Psoas muscle (tissue), 8 donors: Measurements from ENCODE around the gene FXYD4. TPM values are rescaled to one million over a fixed set of nuclear protein-coding genes. Genes with fewer than 3 reads are reported as not detected.

Source experiments
- ATAC-seq, 4 donors: fragments of 200-7000 bp; cut with Tn5 transposase; one replicate each; pipeline ENCODE4 v1.9.1; 2020; ENCODE audit warnings: moderate library complexity in 3 of 4, mild to moderate bottlenecking in 2 of 4
- DNase-seq, 2 donors: peaks; one replicate each; pipeline ENCODE4 v3.0.0-alpha.2; 2020
- H3K27ac ChIP-seq: fragments of 200-600 bp; one replicate; pipeline ENCODE4 v1.8.0; 2022
- H3K27me3 ChIP-seq, 3 donors: fragments of 200-600 bp in 1 of 3; one replicate each; pipeline versions ENCODE4 v1.6.1 to v1.8.0; 2013 to 2022; ENCODE audit warnings: low read length in 2 of 3, mild to moderate bottlenecking in 2 of 3, moderate library complexity in 1 of 3; ENCODE audit not compliant: insufficient read depth in 3 of 3
- H3K36me3 ChIP-seq, 2 donors: fragments of 200-600 bp in 1 of 2; one replicate each; pipeline versions ENCODE4 v1.6.1 to v1.8.0; 2013 to 2022; ENCODE audit warnings: low read depth in 1 of 2, mild to moderate bottlenecking in 1 of 2, moderate library complexity in 1 of 2; ENCODE audit not compliant: insufficient read depth in 1 of 2
- H3K4me1 ChIP-seq: fragments of 200-600 bp; one replicate; pipeline ENCODE4 v1.8.0; 2022
- H3K4me3 ChIP-seq: fragments of 200-600 bp; one replicate; pipeline ENCODE4 v1.8.0; 2022; ENCODE audit warnings: mild to moderate bottlenecking
- H3K9me3 ChIP-seq: fragments of 200-600 bp; one replicate; pipeline ENCODE4 v1.8.0; 2022
- WGBS, 3 donors: extraction: QIAGEN DNeasy Blood & Tissue Kit; methylation state at CpG; one replicate each; pipeline versions ENCODE4 v1.1.6 to v1.1.7; 2013; 5-methylcytosine and 5-hydroxymethylcytosine counted together
- intact Hi-C, 2 donors: fragments of 100-400 bp; cut with DNase I; formaldehyde crosslinking; loops; one replicate each; pipeline versions ENCODE4 v1.11.0 to v1.14.2; 2022
- polyA plus RNA-seq, 3 donors: library from polyadenylated mRNA; stranded (reverse); fragments of 200-250 nt; gene quantifications; one replicate each; pipeline ENCODE4 v1.2.3, GENCODE V29; 2013
- total RNA-seq, 4 donors: library from RNA; stranded (reverse); fragmentation: NEBNext Ultra II Directional in 2 of 4; extraction: Animal tissue kit (Norgen Biotek cat#: 25700) in 2 of 4; gene quantifications; one replicate each; pipeline versions ENCODE4 v1.2.1 to v1.2.4, GENCODE V29; 2021 to 2023
- TF ChIP-seq, protein P1 (sequence below): fragments of 200-600 bp; IDR thresholded peaks from one replicate; pipeline ENCODE4 v1.8.0; 2022; ENCODE audit warnings: antibody characterized with exemption
- donor health status: healthy with polysubstance abuse.
- donor health status: DM: no; HTN: no; CAD: no; lungs with moderate emphysema.
- donor health status: Bipolar disorder and iron deficiency.
- donor health status: healthy.
- donor health status: DM: yes; HTN: yes; CAD: no.
- donor health status: DM: no; HTN: no; CAD: no.
- donor health status: DM: no; HTN: no; CAD: no.
- donor health status: DM: yes; HTN: yes; CAD: no.

The FXYD4 gene
- total and polyA plus RNA-seq, 7 donors: 0.18 to 3.0 (median 0.74) TPM; not detected in 4

GRCh38 chr10:43402176-43402575 lies 30.7 kb downstream of the FXYD4 start:
- 55 to 57% (median 56%) methylated on average over 4 of the region's 4 CpGs for WGBS, 3 donors
- no peak overlapping the region for H3K27ac ChIP-seq
- peaks cover 4 to 16% of the 10 kb centered on the region in 2 donors for H3K36me3 ChIP-seq
- DNase-seq (no peak), ATAC-seq (no peak)
- H3K27me3 ChIP-seq: no peaks in the 10 kb centered on the region
- TF ChIP-seq, protein P1, sequence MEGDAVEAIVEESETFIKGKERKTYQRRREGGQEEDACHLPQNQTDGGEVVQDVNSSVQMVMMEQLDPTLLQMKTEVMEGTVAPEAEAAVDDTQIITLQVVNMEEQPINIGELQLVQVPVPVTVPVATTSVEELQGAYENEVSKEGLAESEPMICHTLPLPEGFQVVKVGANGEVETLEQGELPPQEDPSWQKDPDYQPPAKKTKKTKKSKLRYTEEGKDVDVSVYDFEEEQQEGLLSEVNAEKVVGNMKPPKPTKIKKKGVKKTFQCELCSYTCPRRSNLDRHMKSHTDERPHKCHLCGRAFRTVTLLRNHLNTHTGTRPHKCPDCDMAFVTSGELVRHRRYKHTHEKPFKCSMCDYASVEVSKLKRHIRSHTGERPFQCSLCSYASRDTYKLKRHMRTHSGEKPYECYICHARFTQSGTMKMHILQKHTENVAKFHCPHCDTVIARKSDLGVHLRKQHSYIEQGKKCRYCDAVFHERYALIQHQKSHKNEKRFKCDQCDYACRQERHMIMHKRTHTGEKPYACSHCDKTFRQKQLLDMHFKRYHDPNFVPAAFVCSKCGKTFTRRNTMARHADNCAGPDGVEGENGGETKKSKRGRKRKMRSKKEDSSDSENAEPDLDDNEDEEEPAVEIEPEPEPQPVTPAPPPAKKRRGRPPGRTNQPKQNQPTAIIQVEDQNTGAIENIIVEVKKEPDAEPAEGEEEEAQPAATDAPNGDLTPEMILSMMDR: no peak
- peaks cover 79% of the 10 kb centered on the region for H3K4me1 ChIP-seq
- no peak overlapping the region for H3K4me3 ChIP-seq
- intact Hi-C loops: no loop called here
- H3K9me3 ChIP-seq: no peaks in the 10 kb centered on the region

DNA sequence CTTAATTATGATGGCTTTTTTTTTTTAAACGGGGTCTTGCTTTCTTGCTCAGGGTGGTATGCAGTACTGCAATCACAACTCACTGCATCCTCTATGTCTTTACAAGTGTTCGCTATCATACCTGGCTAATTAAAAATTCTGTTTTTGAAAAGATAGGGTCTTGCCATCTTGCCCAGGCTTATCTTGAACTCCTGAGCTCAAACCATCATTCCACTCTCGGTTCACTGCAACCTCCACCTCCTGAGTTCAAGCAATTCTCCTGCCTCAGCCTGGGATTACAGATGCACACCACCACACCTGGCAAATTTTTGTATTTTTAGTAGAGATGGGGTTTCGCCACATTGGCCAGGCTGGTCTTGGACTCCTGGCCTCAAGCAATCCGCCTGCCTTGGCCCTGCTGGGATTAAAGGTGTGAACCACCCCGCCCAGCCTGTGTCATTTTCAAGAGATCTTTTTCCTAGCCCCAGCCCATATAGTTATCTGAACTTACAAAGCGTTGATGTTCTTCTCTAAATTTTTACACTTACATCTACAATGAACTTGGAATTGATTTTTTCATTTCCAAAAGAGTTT lies 31.5 kb downstream of the FXYD4 start:
- Histone ChIP-seq H3K27ac (no peak overlapping the region), H3K4me1 (peaks cover 72% of the 10 kb centered on the region), H3K4me3 (no peak overlapping the region), H3K9me3 (no peaks in the 10 kb centered on the region), H3K36me3 (peaks cover 4 to 16% of the 10 kb centered on the region in 2 donors), H3K27me3 (no peaks in the 10 kb centered on the region)
- ATAC-seq (no peak), DNase-seq (no peak)
- WGBS, 3 donors: 86 to 89% (median 89%) methylated on average over 7 of the region's 7 CpGs
- TF ChIP-seq, protein P1: no peak
- intact Hi-C loops: no loop called here

DNA sequence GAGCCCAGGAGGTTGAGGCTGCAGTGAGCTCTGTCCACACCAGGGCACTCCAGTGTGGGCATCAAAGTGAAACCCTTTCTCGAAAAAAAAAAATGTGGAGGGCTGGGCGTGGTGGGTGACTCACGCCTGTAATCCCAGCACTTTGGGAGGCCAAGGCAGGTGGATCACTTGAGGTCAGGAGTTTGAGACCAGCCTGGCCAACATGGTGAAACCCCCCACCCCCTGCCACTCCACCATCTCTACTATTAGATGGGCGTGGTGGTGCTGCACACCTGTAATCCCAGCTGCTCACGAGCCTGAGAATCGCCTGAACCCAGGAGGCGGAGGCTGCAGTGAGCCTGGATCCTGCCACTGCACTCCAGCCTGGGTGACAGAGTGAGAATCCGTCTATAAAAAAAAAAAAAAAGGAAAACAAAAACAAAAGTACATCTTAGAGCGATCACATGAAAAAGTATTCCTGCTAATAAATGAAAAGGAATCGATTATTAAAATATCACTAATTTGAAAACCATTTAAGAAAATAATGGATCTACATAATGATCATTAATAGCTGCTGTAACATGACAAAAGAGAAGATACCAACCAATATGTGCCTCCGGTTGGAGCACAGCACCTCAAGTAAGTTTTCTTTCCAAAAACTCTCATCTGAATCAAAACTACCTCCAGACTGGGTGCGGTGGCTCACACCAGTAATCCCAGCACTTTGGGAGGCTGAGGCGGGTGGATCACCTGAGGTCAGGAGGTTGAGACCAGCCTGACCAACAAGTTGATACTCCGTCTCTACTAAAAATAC lies 32.7 kb downstream of the FXYD4 start:
- Histone ChIP-seq H3K27me3 (no peaks in the 10 kb centered on the region), H3K27ac (no peak overlapping the region), H3K4me3 (peak overlapping the region; percentile 86), H3K4me1 (peaks cover 63% of the 10 kb centered on the region), H3K36me3 (peaks cover 3 to 16% of the 10 kb centered on the region in 2 donors), H3K9me3 (no peaks in the 10 kb centered on the region)
- intact Hi-C loops: no loop called here
- DNase-seq: no peak
- TF ChIP-seq, protein P1: no peak
- ATAC-seq: no peak
- WGBS, 3 donors: 66 to 79% (median 72%) methylated on average over 14 of the region's 14 CpGs

DNA sequence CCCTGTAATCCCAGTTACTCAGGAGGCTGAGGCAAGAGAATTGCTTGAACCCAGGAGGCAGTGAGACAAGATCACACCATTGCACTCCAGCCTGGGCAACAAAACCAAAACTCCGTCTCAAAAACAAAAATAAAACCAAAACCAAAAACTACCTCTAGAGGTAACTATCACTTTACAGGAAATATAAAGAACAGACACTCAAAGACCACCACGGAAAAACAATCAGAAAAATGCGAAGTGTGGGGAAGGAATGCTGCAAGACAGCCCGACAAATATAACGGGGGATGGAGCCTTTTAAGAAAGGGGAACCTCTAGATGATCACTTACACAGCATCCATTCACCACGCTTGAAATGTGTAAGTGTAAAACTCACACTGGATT lies 33.3 kb downstream of the FXYD4 start:
- no peaks in the 10 kb centered on the region for H3K9me3 ChIP-seq
- peaks cover 57% of the 10 kb centered on the region for H3K4me1 ChIP-seq
- WGBS, 3 donors: 52 to 63% (median 60%) methylated on average over 6 of the region's 6 CpGs
- TF ChIP-seq, protein P1: no peak
- DNase-seq: no peak
- H3K27me3 ChIP-seq: no peaks in the 10 kb centered on the region
- intact Hi-C loops: no loop called here
- no peak for ATAC-seq
- H3K36me3 ChIP-seq: peaks cover 3 to 11% of the 10 kb centered on the region in 2 donors
- no peak overlapping the region for H3K27ac ChIP-seq
- H3K4me3 ChIP-seq: peak overlapping the region; percentile 86
